GM12872 (cell line): ENCODE results near the gene SPINK8.

Source experiments
- CTCF ChIP-seq: IDR thresholded peaks from 3 replicates; pipeline ENCODE4 v1.5.1; 2011; ENCODE audit warnings: low read depth, mild to moderate bottlenecking, low read length, moderate library complexity; ENCODE audit not compliant: insufficient read depth

The SPINK8 gene

GRCh38 chr3:48364840-48365239 lies 31.4 kb upstream of the SPINK8 start:
- no peak for TF ChIP-seq CTCF

DNA sequence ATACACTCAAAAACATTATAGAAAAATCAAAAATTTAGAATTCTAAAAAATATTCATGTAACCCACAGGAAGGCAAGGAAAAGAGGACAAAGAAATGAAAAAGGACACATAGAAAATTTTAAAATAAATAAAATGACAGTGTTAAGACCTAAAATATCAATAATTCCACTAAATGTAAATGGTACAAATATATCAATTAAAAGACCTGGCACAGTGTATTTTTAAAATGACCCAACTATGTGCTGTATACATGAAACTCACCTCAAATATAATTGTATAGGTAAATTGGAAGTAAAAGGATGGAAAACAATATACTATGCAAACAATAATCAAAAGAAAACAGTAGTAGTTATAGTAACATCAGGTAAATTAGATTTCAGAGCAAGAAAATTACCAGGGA lies 28.5 kb upstream of the SPINK8 start:
- no peak for TF ChIP-seq CTCF

GRCh38 chr3:48356419-48356818 lies 23.0 kb upstream of the SPINK8 start:
- no peak for TF ChIP-seq CTCF

GRCh38 chr3:48353987-48354386 lies 20.5 kb upstream of the SPINK8 start:
- TF ChIP-seq CTCF = no peak

- TF ChIP-seq CTCF = no peak
Observed at GRCh38 chr3:48352546-48352945, 19.1 kb upstream of the SPINK8 start.

DNA sequence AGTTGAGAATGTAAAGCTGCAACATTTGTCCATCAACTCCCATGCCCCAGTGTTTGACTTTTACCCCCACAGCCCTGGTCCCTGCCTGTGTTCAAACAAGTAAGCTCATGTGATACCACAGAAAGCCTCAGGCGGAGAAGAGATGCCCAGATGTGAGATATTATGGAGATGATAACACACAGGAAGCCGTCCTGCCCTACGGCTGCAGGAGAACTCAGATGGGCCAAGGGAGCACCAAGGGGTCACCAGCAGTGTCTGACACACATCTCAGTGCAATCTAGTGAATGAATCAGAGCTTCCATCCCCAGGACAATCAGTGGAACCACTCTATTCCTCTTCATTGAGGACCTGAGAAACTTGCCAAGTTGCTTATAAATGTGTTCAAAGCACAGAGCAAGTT lies 14.0 kb upstream of the SPINK8 start:
- no peak for TF ChIP-seq CTCF

GRCh38 chr3:48345946-48346572 lies 12.6 kb upstream of the SPINK8 start:
- no peak for TF ChIP-seq CTCF
